G401.6 (cell line): Measurements from ENCODE around the gene DCTD.
"Not testable (repeated sequence)": the region's sequence is repeated elsewhere in the genome, so short reads cannot be mapped to it uniquely, and the experiment has no call there.

Experiments
- FAIRE-seq: peaks from 2 replicates; lab custom pipeline; 2012; peaks lifted over from hg19 to GRCh38; lab: Jason Lieb, UNC

The DCTD gene

GRCh38 chr4:182920676-182921075 is 3.5 kb upstream of the DCTD start:
- no peak for FAIRE-seq

GRCh38 chr4:182918791-182919302 is 1.7 kb upstream of the DCTD start:
- no peak for FAIRE-seq

GRCh38 chr4:182918044-182918607 is 940 bp upstream of the DCTD start:
- FAIRE-seq, result no peak

GRCh38 chr4:182916483-182917181 is 554 bp downstream of the DCTD start:
- no peak for FAIRE-seq

GRCh38 chr4:182914357-182914756 is 2.8 kb downstream of the DCTD start:
- FAIRE-seq, result no peak

- FAIRE-seq, result no peak
Observed at GRCh38 chr4:182913621-182914020, 3.6 kb downstream of the DCTD start.

GRCh38 chr4:182913036-182913435 is 4.2 kb downstream of the DCTD start:
- no peak for FAIRE-seq

- FAIRE-seq, result no peak
Observed at GRCh38 chr4:182908124-182908523, 9.1 kb downstream of the DCTD start.

GRCh38 chr4:182907396-182907795 is 9.8 kb downstream of the DCTD start:
- FAIRE-seq, result no peak

GRCh38 chr4:182906786-182907185 is 10.4 kb downstream of the DCTD start:
- FAIRE-seq, result no peak

GRCh38 chr4:182905038-182905437 is 12.1 kb downstream of the DCTD start:
- no peak for FAIRE-seq

- FAIRE-seq, result no peak
Observed at GRCh38 chr4:182904211-182904761, 12.9 kb downstream of the DCTD start.

- no peak for FAIRE-seq
Observed at GRCh38 chr4:182903013-182903412, 14.2 kb downstream of the DCTD start.

- no peak for FAIRE-seq
Observed at GRCh38 chr4:182901337-182901736, 15.8 kb downstream of the DCTD start.

- FAIRE-seq, result not testable (repeated sequence)
Observed at GRCh38 chr4:182900021-182900420, 17.2 kb downstream of the DCTD start.

- no peak for FAIRE-seq
Observed at GRCh38 chr4:182898479-182898799, 18.7 kb downstream of the DCTD start.

- FAIRE-seq, result no peak
Observed at GRCh38 chr4:182897601-182898478, 19.3 kb downstream of the DCTD start.

GRCh38 chr4:182896421-182896820 is 20.8 kb downstream of the DCTD start:
- no peak for FAIRE-seq

- FAIRE-seq, result no peak
Observed at GRCh38 chr4:182895791-182896292, 21.3 kb downstream of the DCTD start.

- FAIRE-seq, result no peak
Observed at GRCh38 chr4:182894681-182895275, 22.4 kb downstream of the DCTD start.

GRCh38 chr4:182893474-182894080 is 23.6 kb downstream of the DCTD start:
- FAIRE-seq, result no peak

- FAIRE-seq, result no peak
Observed at GRCh38 chr4:182893047-182893446, 24.1 kb downstream of the DCTD start.
